Activated CD8-positive, alpha-beta memory T cell treated with anti-CD3 and anti-CD28 coated beads for 1 hour (primary cell): ENCODE data around the gene IFT81.

Experiments
- DNase-seq, 2 donors: peaks; one replicate each; pipeline ENCODE4 v3.0.0-alpha.2; 2020; ENCODE audit warnings: low read depth in 1 of 2; ENCODE audit errors: extremely low read depth in 1 of 2

IFT81 gene

GRCh38 chr12:110156766-110157165 is 32.6 kb downstream of the IFT81 start:
- DNase-seq = no peak

GRCh38 chr12:110157539-110157938 is 33.4 kb downstream of the IFT81 start:
- DNase-seq = no peak

GRCh38 chr12:110159671-110160245 is 35.6 kb downstream of the IFT81 start:
- DNase-seq = no peak

- no peak for DNase-seq
Observed at GRCh38 chr12:110165540-110166159, 41.5 kb downstream of the IFT81 start.

- no peak for DNase-seq
Observed at GRCh38 chr12:110168732-110169455, 44.7 kb downstream of the IFT81 start.

- DNase-seq = no peak
Observed at GRCh38 chr12:110170535-110171185, 46.5 kb downstream of the IFT81 start.

GRCh38 chr12:110171186-110171538 is 47.0 kb downstream of the IFT81 start:
- DNase-seq = no peak

- no peak for DNase-seq
Observed at GRCh38 chr12:110171636-110172035, 47.5 kb downstream of the IFT81 start.

- no peak for DNase-seq
Observed at GRCh38 chr12:110174373-110174996, 50.3 kb downstream of the IFT81 start.

GRCh38 chr12:110175201-110175600 is 51.0 kb downstream of the IFT81 start:
- no peak for DNase-seq

- DNase-seq = no peak
Observed at GRCh38 chr12:110176745-110177144, 52.6 kb downstream of the IFT81 start.

GRCh38 chr12:110179291-110179690 is 55.1 kb downstream of the IFT81 start:
- no peak for DNase-seq

- no peak for DNase-seq
Observed at GRCh38 chr12:110180591-110181005, 56.4 kb downstream of the IFT81 start.

- DNase-seq = no peak
Observed at GRCh38 chr12:110182281-110182680, 58.1 kb downstream of the IFT81 start.

- DNase-seq = no peak
Observed at GRCh38 chr12:110183386-110183785, 59.2 kb downstream of the IFT81 start.

- DNase-seq = no peak
Observed at GRCh38 chr12:110185626-110186025, 61.5 kb downstream of the IFT81 start.

- no peak for DNase-seq
Observed at GRCh38 chr12:110186059-110186458, 61.9 kb downstream of the IFT81 start.

GRCh38 chr12:110193196-110193595 is 69.0 kb downstream of the IFT81 start:
- no peak for DNase-seq

GRCh38 chr12:110197003-110197402 is 72.8 kb downstream of the IFT81 start:
- DNase-seq = no peak

- DNase-seq = no peak
Observed at GRCh38 chr12:110198386-110198785, 74.2 kb downstream of the IFT81 start.

- DNase-seq = no peak
Observed at GRCh38 chr12:110199339-110200123, 75.4 kb downstream of the IFT81 start.
